Cardiac fibroblast (primary cell): Measurements from ENCODE around the gene CLK4.

Experiments used
- DNase-seq, 2 donors: peaks; one replicate each; pipeline versions ENCODE4 v3.0.0 to v3.0.0-alpha.2; 2010; ENCODE audit warnings: low read depth in 2 of 2
- H3K4me3 ChIP-seq, 2 donors: replicated peaks in 1 of 2; 1 replicate in 1 of 2; 2 replicates in 1 of 2; pipeline ENCODE4 v1.5.1; 2011; ENCODE audit warnings: low read depth in 2 of 2, low read length in 2 of 2, mild to moderate bottlenecking in 2 of 2, moderate library complexity in 1 of 2
- CTCF ChIP-seq: IDR thresholded peaks from one replicate; pipeline ENCODE4 v1.5.1; 2011; ENCODE audit warnings: low read depth, mild to moderate bottlenecking, low read length, inconsistent platforms

Gene CLK4

GRCh38 chr5:178572617-178573016, 54.2 kb downstream of the CLK4 start:
- H3K4me3 ChIP-seq, result no peak overlapping the region
- no peak for DNase-seq
- no peak for TF ChIP-seq CTCF

DNA sequence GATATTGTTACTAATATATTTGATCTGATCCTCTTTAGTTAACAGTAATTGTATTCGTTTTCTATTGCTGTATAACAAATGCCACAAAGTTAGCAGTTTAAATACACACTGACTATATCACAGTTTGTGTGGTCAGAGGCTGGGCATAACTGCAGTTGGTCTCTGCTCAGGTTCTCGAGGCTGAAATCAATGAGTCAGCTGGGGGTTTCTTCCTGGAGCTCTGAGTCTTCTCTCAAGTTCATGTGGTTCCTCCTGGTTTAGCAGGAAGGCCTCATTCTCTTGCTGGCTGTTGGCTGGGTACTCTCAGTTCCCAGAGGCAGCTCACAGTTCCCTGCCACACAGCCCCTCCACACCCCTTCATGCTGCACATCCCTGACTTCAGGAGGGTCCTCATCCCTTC, 57.4 kb downstream of the CLK4 start:
- TF ChIP-seq CTCF, result no peak
- no peak for DNase-seq
- no peak overlapping the region for H3K4me3 ChIP-seq

DNA sequence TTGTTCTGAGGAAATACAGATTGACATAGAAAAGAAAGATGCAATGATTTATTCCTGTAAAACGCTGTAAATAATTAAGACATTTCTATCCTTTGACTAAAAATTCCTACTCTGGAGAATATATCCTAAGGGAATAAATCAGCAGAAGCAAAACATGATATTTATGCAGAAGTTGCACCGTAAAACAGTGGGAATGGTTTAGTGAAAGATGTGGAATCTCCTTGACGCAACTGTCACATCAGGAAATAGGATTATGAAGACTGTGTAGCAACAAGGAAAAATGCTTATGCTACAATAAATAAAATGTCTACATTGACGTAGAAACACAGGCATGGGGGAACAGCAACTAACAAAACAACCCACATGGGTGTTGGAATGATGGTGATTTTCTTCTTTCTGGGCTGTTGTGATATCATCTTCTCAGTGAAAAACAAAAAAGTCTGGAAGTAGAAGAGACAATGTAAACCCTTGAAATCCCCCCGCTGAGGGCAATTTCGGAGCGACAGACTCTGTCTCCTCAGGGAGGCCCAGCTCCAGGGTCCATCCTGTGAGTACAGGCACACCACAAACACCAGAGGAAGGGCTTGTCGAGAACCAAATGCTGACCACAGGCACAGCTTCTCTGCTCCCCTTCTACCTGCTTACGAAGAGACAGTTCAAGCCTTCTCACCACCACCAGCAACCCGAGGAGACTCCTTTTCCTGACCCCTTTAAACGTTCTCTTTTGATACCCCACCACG, 61.9 kb downstream of the CLK4 start:
- no peak for DNase-seq
- TF ChIP-seq CTCF, result no peak
- no peak overlapping the region for H3K4me3 ChIP-seq

GRCh38 chr5:178564397-178564796, 62.5 kb downstream of the CLK4 start:
- no peak for DNase-seq
- no peak for TF ChIP-seq CTCF
- H3K4me3 ChIP-seq, result no peak overlapping the region

DNA sequence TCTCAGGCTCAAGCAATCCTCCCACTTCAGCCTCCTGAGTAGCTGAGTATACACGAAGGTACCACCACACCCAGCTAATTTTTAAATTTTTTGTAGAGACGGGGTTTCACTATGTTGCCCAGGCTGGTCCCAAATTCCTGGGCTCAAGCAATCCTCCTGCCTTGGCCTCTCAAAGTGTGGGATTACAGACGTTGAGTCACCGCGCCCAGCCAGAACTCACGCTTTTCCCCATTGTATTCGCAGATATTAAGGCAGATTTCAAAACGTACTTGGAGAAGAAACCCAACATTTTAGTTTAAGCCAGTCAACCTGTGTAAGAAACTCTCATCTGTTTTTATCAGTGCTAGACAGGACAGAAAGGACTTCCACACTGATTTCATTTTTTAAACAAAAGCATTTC, 63.2 kb downstream of the CLK4 start:
- no peak for TF ChIP-seq CTCF
- no peak for DNase-seq
- no peak overlapping the region for H3K4me3 ChIP-seq

DNA sequence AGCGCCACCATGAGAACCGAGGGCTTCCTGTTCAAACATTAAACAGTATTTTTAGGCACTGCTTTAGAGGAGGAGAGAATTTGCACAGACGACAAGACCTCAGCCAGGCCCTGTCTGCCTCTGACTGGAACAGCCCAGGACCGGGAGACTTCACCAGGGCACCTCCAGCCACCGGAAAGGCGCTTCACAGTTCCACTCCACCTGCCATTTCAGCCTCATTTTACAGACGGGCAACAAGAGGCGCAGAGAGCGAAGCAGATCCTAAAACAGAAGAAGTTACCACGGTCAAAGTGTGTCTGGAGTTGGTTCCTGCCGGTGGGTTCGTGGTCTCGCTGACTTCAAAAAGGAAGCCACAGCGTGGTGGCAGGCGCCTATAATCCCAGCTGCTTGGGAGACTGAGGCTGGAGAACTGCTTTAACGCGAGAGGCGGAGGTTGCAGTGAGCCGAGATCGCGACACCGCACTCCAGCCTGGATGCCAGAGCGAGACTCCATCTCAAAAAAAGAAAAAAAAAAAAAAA, 65.0 kb downstream of the CLK4 start:
- TF ChIP-seq CTCF, result no peak
- DNase-seq, result no peak
- H3K4me3 ChIP-seq, result no peak overlapping the region

DNA sequence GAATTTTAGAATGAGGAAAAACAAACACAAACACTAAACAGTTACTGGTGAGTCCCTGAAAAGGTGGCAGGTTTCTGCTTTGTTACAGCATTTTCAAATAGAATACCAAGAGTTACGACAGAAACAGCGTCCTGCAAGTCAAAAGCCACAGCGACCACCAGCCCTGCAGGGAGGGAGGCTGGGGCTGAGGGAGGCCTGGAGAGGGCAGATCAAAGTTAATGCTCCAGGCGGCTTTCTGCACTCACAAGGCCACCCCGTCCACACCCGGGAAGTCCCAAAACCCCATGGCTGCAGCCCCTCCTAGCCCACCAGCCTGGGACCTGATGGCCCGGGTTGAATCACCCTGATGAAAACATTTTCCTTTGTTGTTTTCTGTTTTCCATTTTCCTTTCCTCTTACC, 65.9 kb downstream of the CLK4 start:
- no peak for DNase-seq
- TF ChIP-seq CTCF, result no peak
- no peak overlapping the region for H3K4me3 ChIP-seq
